ENCODE measurements around the gene ELL2. TPM values are rescaled to one million over a fixed set of nuclear protein-coding genes. Genes with fewer than 3 reads are reported as not detected.

ELL2 gene
- total and polyA plus RNA-seq, 9 of the 15 experiments (the other 6 are each of a cell fraction or from before 2014, with no cell fraction given), result 4.3 to 18.3 (median 14.5) TPM

DNA sequence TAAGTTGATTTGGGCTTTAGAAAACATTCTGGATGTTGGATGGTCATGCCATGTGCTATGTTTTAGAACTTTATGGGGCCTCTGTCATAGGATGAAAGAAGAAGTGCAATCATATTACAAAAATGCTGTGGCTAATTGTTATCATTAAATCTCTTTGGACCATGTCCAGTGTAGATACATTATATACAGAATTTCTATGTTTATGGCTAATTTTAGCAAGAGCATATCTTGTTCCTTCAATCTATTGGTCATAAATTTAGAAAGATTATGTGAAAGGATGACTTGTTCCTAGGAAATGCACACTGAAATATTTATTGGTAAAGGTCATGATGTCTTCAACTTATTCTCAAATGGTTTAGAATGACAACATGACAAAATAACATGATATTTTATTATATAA, 42.4 kb upstream of the ELL2 start:
- H3K9me1 ChIP-seq (ENCODE audit: control insufficient read depth, insufficient read depth, low read length), result no peaks in the 10 kb centered on the region
- H3K79me2 ChIP-seq (ENCODE audit: control insufficient read depth, insufficient read depth, low read length), result no peaks in the 10 kb centered on the region
- TF ChIP-seq POLR2G (IDR thresholded peaks at IDR 0.05; ENCODE audit: low read depth, low read length), result no peak
- ChIA-PET CTCF (ENCODE audit: low intra/inter-chr PET ratio) (no interaction called here), POLR2A (no interaction called here)
- no peaks in the 10 kb centered on the region for H3K4me1 ChIP-seq (replicated peaks in 1 of 2; ENCODE audit: control insufficient read depth in 2 of 2, insufficient read depth in 2 of 2, low read length in 2 of 2)
- intact Hi-C loops (cut with micrococcal nuclease) (no loop called here), in situ Hi-C loops (cut with MboI) (no loop called here)
- H4K20me1 ChIP-seq (replicated peaks; ENCODE audit: control insufficient read depth, insufficient read depth, low read length), result no peaks in the 10 kb centered on the region
- no peak overlapping the region for H3K4me3 ChIP-seq
- no peaks in the 10 kb centered on the region for H3K9me3 ChIP-seq (replicated peaks; ENCODE audit: control insufficient read depth, insufficient read depth, low read depth, low read length)
- H2AFZ ChIP-seq (ENCODE audit: low read depth, low read length), result no peak overlapping the region
- no peak overlapping the region for H3K9ac ChIP-seq (ENCODE audit: insufficient read depth in 1 of 2, low read depth in 2 of 2, low read length in 2 of 2)
- BruUV-seq (replicated peaks), result no TSS peak
- no peaks in the 10 kb centered on the region for H3K36me3 ChIP-seq (ENCODE audit: control insufficient read depth, insufficient read depth, low read length)
- H3K27me3 ChIP-seq (ENCODE audit: control insufficient read depth in 2 of 2, insufficient read depth in 2 of 2, low read length in 2 of 2), result no peaks in the 10 kb centered on the region
- ATAC-seq (no peak), FAIRE-seq (no peak), DNase-seq (ENCODE audit: extremely low read depth in 1 of 4, low spot score in 3 of 4) (no peak)
- H3K4me2 ChIP-seq (ENCODE audit: insufficient read depth, low read length), result no peak overlapping the region
- H3K27ac ChIP-seq (ENCODE audit: extremely low read depth, low read depth, low read length), result no peak overlapping the region

GRCh38 chr5:96001262-96001661, 39.6 kb upstream of the ELL2 start:
- H3K4me2 ChIP-seq (ENCODE audit: insufficient read depth, low read length), result no peak overlapping the region
- H4K20me1 ChIP-seq (replicated peaks; ENCODE audit: control insufficient read depth, insufficient read depth, low read length), result no peaks in the 10 kb centered on the region
- no peaks in the 10 kb centered on the region for H3K36me3 ChIP-seq (ENCODE audit: control insufficient read depth, insufficient read depth, low read length)
- TF ChIP-seq, protein P1, sequence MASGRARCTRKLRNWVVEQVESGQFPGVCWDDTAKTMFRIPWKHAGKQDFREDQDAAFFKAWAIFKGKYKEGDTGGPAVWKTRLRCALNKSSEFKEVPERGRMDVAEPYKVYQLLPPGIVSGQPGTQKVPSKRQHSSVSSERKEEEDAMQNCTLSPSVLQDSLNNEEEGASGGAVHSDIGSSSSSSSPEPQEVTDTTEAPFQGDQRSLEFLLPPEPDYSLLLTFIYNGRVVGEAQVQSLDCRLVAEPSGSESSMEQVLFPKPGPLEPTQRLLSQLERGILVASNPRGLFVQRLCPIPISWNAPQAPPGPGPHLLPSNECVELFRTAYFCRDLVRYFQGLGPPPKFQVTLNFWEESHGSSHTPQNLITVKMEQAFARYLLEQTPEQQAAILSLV (tag; IDR thresholded peaks at IDR 0.05), result no peak
- TF ChIP-seq NFATC3 (IDR thresholded peaks at IDR 0.05) (no peak), MAFF (IDR thresholded peaks at IDR 0.05; ENCODE audit: low read length) (no peak), EHMT2 (IDR thresholded peaks at IDR 0.05) (no peak), ZNF699 (CRISPR knock-in tag; IDR thresholded peaks at IDR 0.05; ENCODE audit: insufficient replicate concordance) (no peak), CGGBP1 (CRISPR knock-in tag; IDR thresholded peaks at IDR 0.05) (no peak), JUNB (CRISPR knock-in tag; conservative IDR thresholded peaks at IDR 0.05) (no peak), ZFP36 (IDR thresholded peaks at IDR 0.05; ENCODE audit: low read depth, low read length, partially characterized antibody) (no peak), SP1 (CRISPR knock-in tag; IDR thresholded peaks at IDR 0.05) (no peak), ARHGAP35 (IDR thresholded peaks at IDR 0.05; ENCODE audit: partially characterized antibody) (no peak), PTBP1 (IDR thresholded peaks at IDR 0.05; ENCODE audit: low read depth, low read length) (no peak), ZNF780A (CRISPR knock-in tag; IDR thresholded peaks at IDR 0.05) (no peak)
- CTCF ChIA-PET (ENCODE audit: low intra/inter-chr PET ratio), result no interaction called here
- ATAC-seq (no peak), FAIRE-seq (no peak), DNase-seq (ENCODE audit: extremely low read depth in 1 of 4, low spot score in 3 of 4) (no peak)
- POLR2A ChIA-PET, result no interaction called here
- BruUV-seq (replicated peaks), result no TSS peak
- H3K27me3 ChIP-seq (ENCODE audit: control insufficient read depth in 2 of 2, insufficient read depth in 2 of 2, low read length in 2 of 2), result no peaks in the 10 kb centered on the region
- no peaks in the 10 kb centered on the region for H3K9me1 ChIP-seq (ENCODE audit: control insufficient read depth, insufficient read depth, low read length)
- no peaks in the 10 kb centered on the region for H3K9me3 ChIP-seq (replicated peaks; ENCODE audit: control insufficient read depth, insufficient read depth, low read depth, low read length)
- peaks cover 0 to 5% of the 10 kb centered on the region in 2 experiments; a peak in 2 of 5 replicates for H3K4me1 ChIP-seq (replicated peaks in 1 of 2; ENCODE audit: control insufficient read depth in 2 of 2, insufficient read depth in 2 of 2, low read length in 2 of 2)
- no peak overlapping the region for H3K27ac ChIP-seq (ENCODE audit: extremely low read depth, low read depth, low read length)
- H3K9ac ChIP-seq (ENCODE audit: insufficient read depth in 1 of 2, low read depth in 2 of 2, low read length in 2 of 2), result no peak overlapping the region
- no peaks in the 10 kb centered on the region for H3K79me2 ChIP-seq (ENCODE audit: control insufficient read depth, insufficient read depth, low read length)
- intact Hi-C loops (cut with micrococcal nuclease) (no loop called here), in situ Hi-C loops (cut with MboI) (no loop called here)
- no peak overlapping the region for H2AFZ ChIP-seq (ENCODE audit: low read depth, low read length)
- H3K4me3 ChIP-seq, result no peak overlapping the region

All from K562 (cell line).